HG02763 (cell line): ENCODE results near the gene SNRNP25.

Source experiments
- ATAC-seq: cut with Tn5 transposase; IDR thresholded peaks from one replicate; pipeline ENCODE4 v1.9.1; 2021; ENCODE audit warnings: mild to moderate bottlenecking, moderate library complexity; ENCODE audit not compliant: unreplicated experiment

Gene SNRNP25

GRCh38 chr16:62968-63391 is 9.4 kb downstream of the SNRNP25 start:
- ATAC-seq: no peak

GRCh38 chr16:63466-63865 is 9.8 kb downstream of the SNRNP25 start:
- ATAC-seq: no peak

GRCh38 chr16:63998-64913 is 10.6 kb downstream of the SNRNP25 start:
- ATAC-seq: no peak

- no peak for ATAC-seq
These were observed 11.3 kb downstream of the SNRNP25 start for GRCh38 chr16:64914-65255.

- no peak for ATAC-seq
These were observed 12.1 kb downstream of the SNRNP25 start for GRCh38 chr16:65745-66144.

GRCh38 chr16:66309-67182 is 12.9 kb downstream of the SNRNP25 start:
- ATAC-seq: no peak

GRCh38 chr16:67183-67791 is 13.7 kb downstream of the SNRNP25 start:
- no peak for ATAC-seq

GRCh38 chr16:67884-68789 is 14.5 kb downstream of the SNRNP25 start:
- no peak for ATAC-seq

GRCh38 chr16:69181-69580 is 15.6 kb downstream of the SNRNP25 start:
- no peak for ATAC-seq

GRCh38 chr16:71210-71539 is 17.5 kb downstream of the SNRNP25 start:
- no peak for ATAC-seq

GRCh38 chr16:71540-72401 is 18.1 kb downstream of the SNRNP25 start:
- no peak for ATAC-seq

- no peak for ATAC-seq
These were observed 19.2 kb downstream of the SNRNP25 start, which contains the start of gene RHBDF1 for GRCh38 chr16:72561-73548. RHBDF1 (minus strand) TSS chr16:72631; CDS start chr16:65015, 7,616 bp downstream.

GRCh38 chr16:74051-74746 is 20.6 kb downstream of the SNRNP25 start:
- no peak for ATAC-seq

- ATAC-seq: no peak
These were observed 21.2 kb downstream of the SNRNP25 start for GRCh38 chr16:74747-75334.

- no peak for ATAC-seq
These were observed 22.2 kb downstream of the SNRNP25 start for GRCh38 chr16:75580-76501.

GRCh38 chr16:76535-77272 is 23.1 kb downstream of the SNRNP25 start:
- no peak for ATAC-seq
